Panc1 (cell line): ENCODE measurements around the gene FER1L5. TPM values are rescaled to one million over a fixed set of nuclear protein-coding genes. Genes with fewer than 3 reads are reported as not detected.

Experiments
- ATAC-seq: fragments of 200-7000 bp; cut with Tn5 transposase; 2 replicates; pipeline ENCODE4 v1.9.1; 2020; ENCODE audit warnings: mild to moderate bottlenecking, moderate library complexity
- BruUV-seq: library from RNA; stranded (reverse); fragments of 400-500 nt; replicated peaks from 2 replicates; lab custom pipeline; 2021; lab: Mats Ljungman, UMichigan
- CTCF ChIA-PET: fragments of 300-600 bp; sonication (Branson Sonifier 250); formaldehyde crosslinking; loops from one replicate; lab custom pipeline; 2022; ENCODE audit warnings: antibody characterized with exemption; lab: Charles Lee
- POLR2A ChIA-PET: fragments of 300-600 bp; sonication (Branson Sonifier 250); formaldehyde crosslinking; loops from one replicate; lab custom pipeline; 2022; ENCODE audit warnings: antibody characterized with exemption; lab: Charles Lee
- DNase-seq: peaks from one replicate; pipeline ENCODE4 v3.0.0-alpha.2; 2010; ENCODE audit warnings: low read depth, low spot score
- H3K27ac ChIP-seq: 2 replicates; pipeline ENCODE4 v1.5.1; 2011; ENCODE audit warnings: mild to moderate bottlenecking, low read length, inconsistent platforms
- H3K27me3 ChIP-seq: fragments of 200-500 bp; sonication (Bioruptor generic); 2 replicates; pipeline ENCODE4 v1.6.0; 2014; ENCODE audit warnings: low read length, inconsistent platforms; ENCODE audit not compliant: control insufficient read depth, insufficient read depth
- H3K36me3 ChIP-seq: fragments of 200-500 bp; sonication (Bioruptor generic); 2 replicates; pipeline ENCODE4 v1.5.1; 2014; ENCODE audit warnings: inconsistent platforms, mild to moderate bottlenecking, low read length, moderate library complexity; ENCODE audit not compliant: control insufficient read depth, insufficient read depth
- H3K4me1 ChIP-seq: 2 replicates; pipeline ENCODE4 v1.5.1; 2011; ENCODE audit warnings: inconsistent platforms, mild to moderate bottlenecking, low read length, moderate library complexity; ENCODE audit not compliant: control insufficient read depth, insufficient read depth
- H3K4me3 ChIP-seq, 2 experiments: 2 replicates each; pipeline ENCODE4 v1.5.1; 2011 to 2012; ENCODE audit warnings: low read depth in 2 of 2, low read length in 2 of 2, mild to moderate bottlenecking in 2 of 2, inconsistent platforms in 1 of 2, moderate library complexity in 1 of 2
- H3K9me3 ChIP-seq: fragments of 200-500 bp; sonication (Bioruptor generic); 2 replicates; pipeline ENCODE4 v1.5.1; 2014; ENCODE audit warnings: low read depth, mild to moderate bottlenecking, inconsistent platforms, low read length, moderate library complexity; ENCODE audit not compliant: control insufficient read depth, insufficient read depth
- CTCF ChIP-seq: fragments of 450-650 bp; IDR thresholded peaks from 2 replicates; pipeline ENCODE4 v1.5.1; 2017; ENCODE audit warnings: mild to moderate bottlenecking
- POLR2AphosphoS5 ChIP-seq: IDR thresholded peaks from 2 replicates; pipeline ENCODE4 v1.6.1; 2012; ENCODE audit warnings: mild to moderate bottlenecking, low read depth, low read length, moderate library complexity
- REST ChIP-seq, 2 experiments: IDR thresholded peaks; 2 replicates each; pipeline ENCODE4 v1.6.1; 2011 to 2012; ENCODE audit warnings: low read depth in 2 of 2, control low read depth in 1 of 2, low read length in 1 of 2, mild to moderate bottlenecking in 1 of 2, moderate library complexity in 1 of 2; ENCODE audit not compliant: insufficient read depth in 1 of 2
- SIN3A ChIP-seq: IDR thresholded peaks from 2 replicates; pipeline ENCODE4 v1.6.1; 2012; ENCODE audit warnings: low read depth, mild to moderate bottlenecking, low read length, moderate library complexity, borderline replicate concordance; ENCODE audit not compliant: insufficient read depth
- TCF7L2 ChIP-seq: IDR thresholded peaks from 2 replicates; pipeline ENCODE4 v1.6.1; 2011; ENCODE audit warnings: mild to moderate bottlenecking, low read depth, low read length, inconsistent platforms
- in situ Hi-C: cut with HindIII; loops from 2 replicates; pipeline ENCODE4 v1.10.0; 2016; ENCODE audit warnings: low sequenced_read_pairs, low pct_unique_long_range_greater_than_20kb
- intact Hi-C: fragments of 100-400 bp; cut with micrococcal nuclease; formaldehyde crosslinking; loops from one replicate; pipeline ENCODE4 v1.10.0; 2022; ENCODE audit not compliant: unreplicated experiment
- total RNA-seq: library from RNA; stranded (reverse); gene quantifications from one replicate; pipeline ENCODE4 v1.2.1, GENCODE V29; 2021; ENCODE audit not compliant: unreplicated experiment

Gene FER1L5
- total RNA-seq, 1 experiment from 2014 or later = not detected

- in situ Hi-C loops (no loop called here), intact Hi-C loops (no loop called here)
- Histone ChIP-seq H3K4me1 (no peaks in the 10 kb centered on the region), H3K27me3 (no peaks in the 10 kb centered on the region), H3K36me3 (no peaks in the 10 kb centered on the region), H3K27ac (no peak overlapping the region), H3K9me3 (0 out of 2 replicates have a peak, but pooled peaks cover 4% of the 10 kb centered on the region), H3K4me3 (no peak overlapping the region)
- TF ChIP-seq TCF7L2 (no peak), REST (IDR thresholded peaks at IDR 0.05; ENCODE audit: insufficient read depth in 1 of 2, low read depth in 2 of 2, low read length in 1 of 2) (no peak)
- DNase-seq (no peak), ATAC-seq (no peak)
- no TSS peak for BruUV-seq
- ChIA-PET CTCF (no interaction called here), POLR2A (interaction anchor here (0.5 kb wide), 1 partner anchor 20 kb away, joined by 7 read pairs; no protein-coding TSS in a partner anchor)
Measured at GRCh38 chr2:96663829-96664228, 21.3 kb downstream of the FER1L5 start.

- ATAC-seq (no peak), DNase-seq (no peak)
- Histone ChIP-seq H3K27ac (no peak overlapping the region), H3K9me3 (0 out of 2 replicates have a peak, but pooled peaks cover 4% of the 10 kb centered on the region), H3K27me3 (no peaks in the 10 kb centered on the region), H3K4me1 (no peaks in the 10 kb centered on the region), H3K4me3 (no peak overlapping the region), H3K36me3 (no peaks in the 10 kb centered on the region)
- ChIA-PET CTCF (no interaction called here), POLR2A (no interaction called here)
- no TSS peak for BruUV-seq
- TF ChIP-seq REST (IDR thresholded peaks at IDR 0.05; ENCODE audit: insufficient read depth in 1 of 2, low read depth in 2 of 2, low read length in 1 of 2) (no peak), POLR2AphosphoS5 (no peak), SIN3A (no peak), TCF7L2 (no peak), CTCF (no peak)
- intact Hi-C loops = no loop called here
- in situ Hi-C loops = no loop called here
Measured at GRCh38 chr2:96664366-96664925, 21.9 kb downstream of the FER1L5 start.
